Ectodermal cell (in vitro differentiated cells): Measurements from ENCODE around the gene PRTFDC1.
"Not testable (repeated sequence)": the region's sequence is repeated elsewhere in the genome, so short reads cannot be mapped to it uniquely, and the experiment has no call there.

Experiments used
- H3K27ac ChIP-seq: 2 replicates; pipeline ENCODE4 v1.7.0; 2013; ENCODE audit warnings: mild to moderate bottlenecking, low read depth, low read length; ENCODE audit not compliant: insufficient read depth, poor library complexity, severe bottlenecking
- H3K27me3 ChIP-seq: 2 replicates; pipeline ENCODE4 v1.7.0; 2013; ENCODE audit warnings: mild to moderate bottlenecking, low read length; ENCODE audit not compliant: insufficient read depth, control insufficient read depth, poor library complexity, severe bottlenecking
- H3K36me3 ChIP-seq: one replicate; pipeline ENCODE4 v1.7.0; 2013; ENCODE audit warnings: low read length; ENCODE audit not compliant: control insufficient read depth, insufficient read depth
- H3K4me1 ChIP-seq: one replicate; pipeline ENCODE4 v1.7.0; 2013; ENCODE audit warnings: low read length; ENCODE audit not compliant: control insufficient read depth, insufficient read depth
- H3K4me3 ChIP-seq: 2 replicates; pipeline ENCODE4 v1.7.0; 2013; ENCODE audit warnings: low read depth, low read length, control low read depth; ENCODE audit not compliant: insufficient read depth
- H3K9me3 ChIP-seq: 2 replicates; pipeline ENCODE4 v1.7.0; 2013; ENCODE audit warnings: mild to moderate bottlenecking, low read length, moderate library complexity; ENCODE audit not compliant: control insufficient read depth
- WGBS, 2 experiments: methylation state at CpG; one replicate each; pipeline ENCODE4 v1.1.7; 2013; ENCODE audit warnings: missing lambda C conversion rate in 2 of 2; 5-methylcytosine and 5-hydroxymethylcytosine counted together

PRTFDC1 gene

DNA sequence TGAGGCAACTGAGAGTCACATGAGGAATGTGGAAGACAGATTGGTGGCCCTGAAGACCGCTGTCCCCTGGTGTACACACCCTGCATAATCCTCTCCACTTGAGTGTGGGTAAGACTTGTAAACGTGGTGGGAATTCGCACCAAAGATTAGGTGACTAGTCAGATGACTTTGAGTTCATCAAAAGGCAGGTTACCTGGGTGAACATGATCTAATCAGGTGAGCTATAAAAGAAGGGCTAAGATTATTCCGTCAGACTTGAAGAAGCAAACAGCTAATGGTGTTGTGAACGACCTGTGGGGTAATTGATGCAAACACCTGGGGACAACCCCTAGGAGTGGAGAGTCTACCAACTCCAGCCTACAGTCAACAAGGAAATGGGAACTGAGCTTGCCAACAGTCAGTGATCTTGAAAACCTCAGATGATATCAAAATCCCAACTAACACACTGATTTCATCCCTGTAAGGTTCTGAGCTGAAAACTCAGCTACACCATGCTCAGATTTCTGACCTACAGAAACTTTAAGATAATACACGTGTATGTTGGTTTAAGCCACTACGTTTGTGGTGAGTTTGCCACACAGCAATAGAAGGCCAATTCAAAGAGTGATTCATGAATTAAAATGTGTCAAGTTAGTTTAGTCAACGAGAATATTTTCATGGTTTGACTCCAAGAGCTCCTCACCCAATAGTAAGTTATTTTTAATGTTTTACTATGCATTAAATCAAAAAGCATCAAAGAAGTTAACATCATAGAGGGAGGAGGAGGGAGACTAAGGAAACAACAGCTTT lies 16.7 kb downstream of the PRTFDC1 start:
- H3K27ac ChIP-seq = no peak overlapping the region
- 93 to 95% methylated on average over 7 to 8 of the region's 8 CpGs for WGBS, 2 experiments
- no peaks in the 10 kb centered on the region for H3K4me1 ChIP-seq
- H3K9me3 ChIP-seq = no peaks in the 10 kb centered on the region
- no peaks in the 10 kb centered on the region for H3K36me3 ChIP-seq
- no peak overlapping the region for H3K4me3 ChIP-seq
- H3K27me3 ChIP-seq = no peaks in the 10 kb centered on the region

DNA sequence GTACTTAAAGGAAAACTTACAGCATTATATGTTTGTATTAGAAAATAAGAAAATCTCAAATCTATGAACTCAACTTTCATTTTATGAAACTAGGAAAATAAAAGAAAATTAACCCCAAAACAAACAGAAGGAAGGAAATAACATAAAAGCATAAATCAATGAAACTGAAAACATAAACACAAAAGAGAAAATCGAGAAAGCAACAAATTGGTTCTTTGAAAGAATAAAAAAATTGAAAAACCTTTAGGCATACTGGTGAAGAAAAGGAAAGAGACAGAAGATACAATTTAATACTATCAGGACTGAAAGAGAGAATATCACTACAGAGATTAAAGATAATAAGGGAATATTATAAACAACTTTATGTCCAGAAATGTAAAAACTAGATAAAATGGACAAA lies 21.2 kb downstream of the PRTFDC1 start:
- Histone ChIP-seq H3K9me3 (no peaks in the 10 kb centered on the region), H3K27me3 (no peaks in the 10 kb centered on the region), H3K27ac (no peak overlapping the region), H3K36me3 (no peaks in the 10 kb centered on the region), H3K4me3 (no peak overlapping the region), H3K4me1 (no peaks in the 10 kb centered on the region)
- WGBS, 2 experiments = no CpG with 5 or more reads among the region's 1 CpG

DNA sequence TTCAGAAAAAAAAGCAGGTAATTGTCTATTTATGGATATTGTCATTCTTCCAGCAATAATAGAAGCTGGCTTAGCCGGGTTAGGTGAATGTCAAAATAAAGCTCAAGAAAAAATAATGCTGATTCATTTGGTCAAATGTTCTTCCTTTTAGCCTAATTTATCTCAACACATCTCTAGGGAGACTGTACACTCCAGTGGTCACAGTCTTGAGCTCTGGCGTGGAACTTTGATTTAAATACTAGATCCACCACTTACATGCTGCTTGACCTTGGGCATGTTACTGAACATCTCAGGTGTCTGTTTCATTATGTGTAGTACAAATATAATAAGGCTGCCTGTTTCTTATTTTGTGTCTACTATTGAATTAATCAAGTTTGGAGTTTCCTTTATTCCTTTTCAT lies 22.0 kb downstream of the PRTFDC1 start:
- Histone ChIP-seq H3K4me1 (no peaks in the 10 kb centered on the region), H3K27me3 (no peaks in the 10 kb centered on the region), H3K36me3 (no peaks in the 10 kb centered on the region), H3K27ac (no peak overlapping the region), H3K9me3 (no peaks in the 10 kb centered on the region), H3K4me3 (no peak overlapping the region)
- 87 to 100% methylated on average over 2 of the region's 2 CpGs for WGBS, 2 experiments

DNA sequence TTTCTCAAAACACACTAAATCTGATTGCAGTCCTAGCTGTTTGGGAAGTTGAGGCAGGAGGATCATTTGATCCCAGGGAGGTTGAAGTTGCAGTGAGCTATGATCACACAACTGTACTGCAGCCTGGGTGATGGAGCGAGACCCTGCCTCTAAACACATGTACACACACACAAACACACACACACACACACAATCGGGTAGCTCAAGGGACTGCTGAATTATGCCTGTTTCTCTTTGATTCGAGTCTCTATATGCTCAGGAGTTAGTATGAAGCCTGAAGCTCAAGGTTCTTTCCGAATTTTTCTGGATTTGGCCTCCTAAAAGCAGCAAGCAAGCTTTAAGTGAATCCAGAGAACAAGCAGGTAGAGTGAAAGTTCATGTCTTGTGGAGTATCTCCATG lies 22.5 kb downstream of the PRTFDC1 start:
- H3K27me3 ChIP-seq = no peaks in the 10 kb centered on the region
- WGBS, 2 experiments = 91 to 92% methylated on average over 4 of the region's 4 CpGs
- H3K27ac ChIP-seq = no peak overlapping the region
- H3K9me3 ChIP-seq = no peaks in the 10 kb centered on the region
- H3K4me1 ChIP-seq = no peaks in the 10 kb centered on the region
- no peaks in the 10 kb centered on the region for H3K36me3 ChIP-seq
- no peak overlapping the region for H3K4me3 ChIP-seq

DNA sequence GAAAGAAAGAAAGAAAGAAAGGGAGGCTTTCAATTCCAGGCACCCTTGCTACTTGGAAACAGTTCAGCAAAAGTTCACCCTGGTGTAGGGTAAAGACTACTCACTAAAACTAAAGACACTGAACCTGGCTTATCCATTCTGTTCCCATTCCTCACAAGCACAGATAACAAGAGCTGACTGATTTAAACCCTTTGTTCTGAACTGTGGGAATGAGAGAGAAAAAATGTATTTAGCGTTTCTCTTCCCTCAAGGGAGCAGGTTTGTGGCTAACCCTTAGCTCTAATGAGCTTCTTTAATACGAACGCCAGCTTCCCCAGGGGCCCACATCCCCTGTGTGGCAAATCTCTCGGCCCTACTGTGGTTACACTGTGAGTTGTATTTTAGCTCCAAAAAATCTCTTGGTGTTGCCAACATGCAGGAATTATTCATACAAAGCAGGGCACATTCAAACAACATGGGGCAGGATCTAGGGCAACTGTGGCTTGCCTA lies 23.3 kb downstream of the PRTFDC1 start:
- H3K27ac ChIP-seq = no peak overlapping the region
- WGBS, 2 experiments = 72 to 79% methylated on average over 4 of the region's 4 CpGs
- H3K27me3 ChIP-seq = no peaks in the 10 kb centered on the region
- no peaks in the 10 kb centered on the region for H3K9me3 ChIP-seq
- no peak overlapping the region for H3K4me3 ChIP-seq
- no peaks in the 10 kb centered on the region for H3K4me1 ChIP-seq
- H3K36me3 ChIP-seq = no peaks in the 10 kb centered on the region

DNA sequence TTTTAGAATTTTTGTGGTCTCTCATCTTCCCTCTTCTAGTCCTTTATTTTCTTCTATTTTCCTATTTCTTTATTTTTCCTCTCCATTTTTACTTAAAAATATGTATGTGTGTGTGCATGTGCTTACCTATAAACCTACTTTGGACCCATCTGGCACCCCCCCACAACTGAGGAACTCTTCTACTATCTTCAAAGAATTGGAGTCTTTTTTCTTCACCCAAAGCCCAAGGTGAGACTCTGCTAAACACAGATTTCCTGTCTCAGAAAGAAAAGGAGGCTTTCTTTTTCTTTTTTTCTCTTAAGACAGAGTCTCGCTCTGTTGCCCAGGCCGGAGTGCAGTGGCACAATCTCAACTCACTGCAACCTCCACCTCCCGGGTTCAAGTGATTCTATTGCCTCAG lies 24.2 kb downstream of the PRTFDC1 start:
- Histone ChIP-seq H3K4me3 (no peak overlapping the region), H3K27me3 (no peaks in the 10 kb centered on the region), H3K27ac (no peak overlapping the region), H3K36me3 (no peaks in the 10 kb centered on the region), H3K9me3 (no peaks in the 10 kb centered on the region), H3K4me1 (no peaks in the 10 kb centered on the region)
- WGBS, 2 experiments = 93 to 97% methylated on average over 3 of the region's 3 CpGs

DNA sequence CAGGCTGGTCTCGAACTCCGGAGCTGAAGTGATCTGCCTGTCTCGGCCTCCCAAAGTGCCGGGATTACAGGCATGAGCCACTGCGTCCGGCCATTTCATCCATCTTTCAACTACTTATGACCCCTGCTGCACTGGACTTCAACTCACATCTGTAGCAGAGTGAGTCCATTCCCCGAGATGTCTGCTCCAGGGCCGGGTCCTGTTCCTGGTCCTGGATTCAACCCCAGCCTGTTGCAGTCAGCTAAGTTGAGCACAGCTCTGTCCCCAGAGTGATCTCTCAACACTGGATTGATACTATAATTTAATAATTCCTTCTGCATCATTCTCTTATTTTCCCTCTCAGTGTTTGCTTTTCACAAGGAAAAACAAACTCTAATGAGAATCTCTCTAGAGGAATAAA lies 25.8 kb downstream of the PRTFDC1 start:
- no peaks in the 10 kb centered on the region for H3K9me3 ChIP-seq
- H3K4me1 ChIP-seq = no peaks in the 10 kb centered on the region
- H3K27ac ChIP-seq = no peak overlapping the region
- WGBS, 2 experiments = 94 to 95% methylated on average over 8 of the region's 8 CpGs
- no peaks in the 10 kb centered on the region for H3K36me3 ChIP-seq
- H3K4me3 ChIP-seq = no peak overlapping the region
- H3K27me3 ChIP-seq = no peaks in the 10 kb centered on the region

DNA sequence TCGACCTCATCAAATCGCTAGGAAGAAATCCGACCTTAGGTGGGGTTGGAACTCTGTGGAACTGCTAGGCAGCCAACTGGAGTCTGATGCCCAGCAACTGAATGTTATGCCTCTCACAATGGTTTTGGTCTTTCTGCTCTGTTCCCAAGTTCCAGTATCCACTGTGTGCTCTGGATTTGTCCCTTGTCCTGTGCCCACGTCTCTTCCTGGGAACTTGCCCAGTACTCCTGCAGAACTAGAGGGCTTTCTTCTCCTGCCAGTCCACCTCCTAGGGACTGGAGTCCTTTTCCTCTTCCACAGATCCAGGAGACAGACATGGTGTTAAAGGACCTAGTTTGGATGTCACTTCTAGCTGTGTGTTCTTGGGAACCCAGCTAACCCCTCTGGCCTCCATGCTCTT lies 26.6 kb downstream of the PRTFDC1 start:
- 89 to 95% methylated on average over 4 of the region's 4 CpGs for WGBS, 2 experiments
- H3K4me1 ChIP-seq = no peaks in the 10 kb centered on the region
- H3K36me3 ChIP-seq = no peaks in the 10 kb centered on the region
- H3K27me3 ChIP-seq = no peaks in the 10 kb centered on the region
- H3K4me3 ChIP-seq = no peak overlapping the region
- H3K27ac ChIP-seq = no peak overlapping the region
- no peaks in the 10 kb centered on the region for H3K9me3 ChIP-seq

DNA sequence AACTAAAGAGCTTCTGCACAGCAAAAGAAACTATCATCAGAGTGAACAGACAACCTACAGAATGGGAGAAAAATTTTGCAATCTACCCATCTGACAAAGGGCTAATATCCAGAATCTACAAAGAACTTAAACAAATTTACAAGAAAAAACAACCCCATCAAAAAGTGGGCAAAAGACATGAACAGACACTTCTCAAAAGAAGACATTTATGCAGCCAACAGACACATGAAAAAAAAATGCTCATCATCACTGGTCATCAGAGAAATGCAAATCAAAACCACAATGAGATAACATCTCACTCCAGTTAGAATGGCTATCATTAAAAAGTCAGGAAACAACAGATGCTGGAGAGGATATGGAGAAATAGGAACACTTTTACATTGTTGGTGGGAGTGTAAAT lies 27.9 kb downstream of the PRTFDC1 start:
- H3K27ac ChIP-seq, H3K4me3 ChIP-seq, H3K9me3 ChIP-seq, H3K36me3 ChIP-seq, H3K4me1 ChIP-seq, H3K27me3 ChIP-seq: not testable (repeated sequence)

DNA sequence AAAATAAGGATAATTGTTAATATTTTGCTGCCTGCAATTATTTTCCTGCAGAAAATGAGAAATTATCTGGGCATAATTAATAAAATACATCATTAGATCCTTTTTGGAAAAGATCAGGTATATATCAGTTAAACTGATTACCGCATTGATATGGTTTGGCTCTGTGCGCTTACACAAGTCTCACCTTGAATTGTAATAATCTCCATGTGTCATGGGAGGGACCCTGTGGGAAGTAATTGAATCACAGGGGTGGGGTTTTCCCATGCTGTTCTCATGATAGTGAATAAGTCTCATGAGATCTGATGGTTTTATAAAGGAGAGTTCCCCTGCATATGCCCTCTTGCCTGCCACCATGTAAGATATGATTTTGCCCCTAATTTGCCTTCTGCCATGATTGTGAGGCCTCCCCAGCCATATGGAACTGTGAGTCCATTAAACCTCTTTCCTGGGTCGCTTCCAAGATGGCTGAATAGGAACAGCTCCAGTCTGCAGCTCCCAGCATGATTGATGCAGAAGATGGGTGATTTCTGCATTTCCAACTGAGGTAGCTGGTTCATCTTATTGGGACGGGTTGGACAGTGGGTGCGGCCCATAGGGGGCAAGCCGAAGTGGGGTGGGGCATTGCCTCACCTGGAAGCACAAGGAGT lies 30.1 kb downstream of the PRTFDC1 start:
- not testable (repeated sequence) for H3K36me3 ChIP-seq, H3K27ac ChIP-seq, H3K4me3 ChIP-seq, H3K9me3 ChIP-seq, H3K27me3 ChIP-seq, H3K4me1 ChIP-seq
- 93 to 96% methylated on average over 6 of the region's 6 CpGs for WGBS, 2 experiments
